Natural killer cell (primary cell): ENCODE data around the gene LRRC27. TPM values are rescaled to one million over a fixed set of nuclear protein-coding genes. Genes with fewer than 3 reads are reported as not detected.
"Not testable (repeated sequence)": the region's sequence is repeated elsewhere in the genome, so short reads cannot be mapped to it uniquely, and the experiment has no call there.

ENCODE experiments used
- ATAC-seq, 3 donors: fragments of 150-1000 bp in 2 of 3; fragments of 200-7000 bp in 1 of 3; cut with Tn5 transposase; 1 replicate in 1 of 3; 2 replicates in 2 of 3; pipeline ENCODE4 v1.10.0; 2021; ENCODE audit warnings: mild to moderate bottlenecking in 2 of 3, moderate library complexity in 2 of 3
- DNase-seq, 2 donors: peaks; one replicate each; pipeline versions ENCODE4 v3.0.0 to v3.0.0-alpha.2; 2013 to 2021; ENCODE audit warnings: mixed read lengths in 1 of 2
- H3K27ac ChIP-seq: one replicate; pipeline ENCODE4 v1.5.1; 2013; ENCODE audit warnings: mild to moderate bottlenecking, low read length
- H3K27me3 ChIP-seq: one replicate; pipeline ENCODE4 v1.6.1; 2013; ENCODE audit warnings: low read length; ENCODE audit not compliant: control insufficient read depth, insufficient read depth
- H3K36me3 ChIP-seq: one replicate; pipeline ENCODE4 v1.6.1; 2013; ENCODE audit warnings: low read length; ENCODE audit not compliant: control insufficient read depth, insufficient read depth
- H3K4me1 ChIP-seq: one replicate; pipeline ENCODE4 v1.6.1; 2013; ENCODE audit warnings: low read length; ENCODE audit not compliant: control insufficient read depth, insufficient read depth
- H3K4me3 ChIP-seq: one replicate; pipeline ENCODE4 v1.5.1; 2013; ENCODE audit warnings: low read length
- H3K9me3 ChIP-seq: one replicate; pipeline ENCODE4 v1.6.1; 2013; ENCODE audit warnings: low read length; ENCODE audit not compliant: control insufficient read depth, insufficient read depth
- H3K27ac Mint-ChIP-seq, 2 donors: one replicate each; pipeline ENCODE4 v1.8.0; 2022; ENCODE audit warnings: mild to moderate bottlenecking in 2 of 2, mixed read lengths in 2 of 2, moderate library complexity in 1 of 2
- H3K27me3 Mint-ChIP-seq, 2 donors: one replicate each; pipeline ENCODE4 v1.8.0; 2022; ENCODE audit warnings: low read depth in 2 of 2, mixed read lengths in 2 of 2
- H3K36me3 Mint-ChIP-seq: one replicate; pipeline ENCODE4 v1.8.0; 2022; ENCODE audit warnings: mixed read lengths
- H3K4me1 Mint-ChIP-seq, 2 donors: one replicate each; pipeline ENCODE4 v1.8.0; 2022; ENCODE audit warnings: mixed read lengths in 2 of 2
- H3K4me3 Mint-ChIP-seq: one replicate; pipeline ENCODE4 v1.8.0; 2022; ENCODE audit warnings: mild to moderate bottlenecking, moderate library complexity, mixed read lengths
- H3K9me3 Mint-ChIP-seq, 2 donors: one replicate each; pipeline ENCODE4 v1.8.0; 2022; ENCODE audit warnings: mixed read lengths in 2 of 2
- CTCF ChIP-seq: fragments of 200-600 bp; IDR thresholded peaks from one replicate; pipeline ENCODE4 v1.8.0; 2022; ENCODE audit warnings: antibody characterized with exemption
- WGBS: methylation state at CpG from one replicate; pipeline ENCODE4 v1.1.7; 2013; ENCODE audit warnings: missing lambda C conversion rate; ENCODE audit not compliant: insufficient coverage; 5-methylcytosine and 5-hydroxymethylcytosine counted together
- intact Hi-C: fragments of 100-400 bp; cut with micrococcal nuclease; formaldehyde crosslinking; loops from one replicate; pipeline ENCODE4 v1.14.2; 2022
- total RNA-seq, 4 donors: library from RNA; stranded (reverse); fragments of 120-200 nt in 1 of 4; gene quantifications; one replicate each; pipeline versions ENCODE4 v1.2.3 to v1.2.4, GENCODE V29; 2013 to 2022

The LRRC27 gene
- total RNA-seq, 3 donors from 2014 or later (not counting 1 experiment from before 2014, with no cell fraction given): 8.1 to 22.5 (median 9.9) TPM

- Histone ChIP-seq H3K4me1 (peaks cover 42% of the 10 kb centered on the region), H3K9me3 (no peaks in the 10 kb centered on the region), H3K4me3 (peak overlapping the region; percentile 6), H3K27ac (peak overlapping the region; percentile 68), H3K36me3 (no peaks in the 10 kb centered on the region), H3K27me3 (no peaks in the 10 kb centered on the region)
- peak overlapping the region; percentile 94 to 96 for H3K27ac Mint-ChIP-seq
- H3K36me3 Mint-ChIP-seq: no peaks in the 10 kb centered on the region
- H3K27me3 Mint-ChIP-seq: peaks cover 0 to 2% of the 10 kb centered on the region in 2 donors
- intact Hi-C loops: loop anchor here (1.0 to 2.0 kb wide), 3 partner anchors 27 to 203 kb away; no protein-coding TSS in a partner anchor
- peak; percentile 66 to 82 (median 72) for ATAC-seq
- no peaks in the 10 kb centered on the region for H3K9me3 Mint-ChIP-seq
- TF ChIP-seq CTCF: no peak
- 30% methylated on average over 14 of the region's 14 CpGs for WGBS
- DNase-seq: peak; percentile 43 to 64
- H3K4me1 Mint-ChIP-seq: peaks cover 42 to 57% of the 10 kb centered on the region in 2 donors
- peak overlapping the region; percentile 96 for H3K4me3 Mint-ChIP-seq
These were observed 3.4 kb downstream of the LRRC27 start for GRCh38 chr10:132335189-132336063.

GRCh38 chr10:132336064-132336746 is 4.2 kb downstream of the LRRC27 start:
- peak overlapping the region; percentile 41 for H3K4me3 ChIP-seq
- H3K9me3 ChIP-seq: no peaks in the 10 kb centered on the region
- Mint-ChIP-seq H3K27ac (peak overlapping the region; percentile 94 to 96), H3K36me3 (no peaks in the 10 kb centered on the region), H3K4me1 (peaks cover 35 to 52% of the 10 kb centered on the region in 2 donors), H3K9me3 (no peaks in the 10 kb centered on the region), H3K27me3 (peaks cover 0 to 2% of the 10 kb centered on the region in 2 donors), H3K4me3 (peak overlapping the region; percentile 96)
- WGBS: 57% methylated on average over 11 of the region's 11 CpGs
- peak overlapping the region; percentile 68 for H3K27ac ChIP-seq
- H3K27me3 ChIP-seq: no peaks in the 10 kb centered on the region
- intact Hi-C loops: no loop called here
- DNase-seq (no peak), ATAC-seq (no peak)
- H3K36me3 ChIP-seq: no peaks in the 10 kb centered on the region
- H3K4me1 ChIP-seq: peaks cover 34% of the 10 kb centered on the region
- TF ChIP-seq CTCF: no peak

GRCh38 chr10:132336919-132337407 is 5.0 kb downstream of the LRRC27 start:
- H3K27ac ChIP-seq: peak overlapping the region; percentile 68
- intact Hi-C loops: no loop called here
- H3K9me3 Mint-ChIP-seq: no peaks in the 10 kb centered on the region
- peaks cover 32% of the 10 kb centered on the region for H3K4me1 ChIP-seq
- peaks cover 2% of the 10 kb centered on the region for H3K36me3 ChIP-seq
- H3K9me3 ChIP-seq: no peaks in the 10 kb centered on the region
- no peaks in the 10 kb centered on the region for H3K36me3 Mint-ChIP-seq
- H3K27ac Mint-ChIP-seq: peak overlapping the region; percentile 94 to 96
- ATAC-seq (no peak), DNase-seq (peak in 1 of 2 donors; percentile 51)
- H3K4me3 Mint-ChIP-seq: peak overlapping the region; percentile 96
- TF ChIP-seq CTCF: no peak
- H3K4me3 ChIP-seq: peak overlapping the region; percentile 41
- H3K27me3 Mint-ChIP-seq: peaks cover 0 to under 1% of the 10 kb centered on the region in 2 donors
- peaks cover 31 to 44% of the 10 kb centered on the region in 2 donors for H3K4me1 Mint-ChIP-seq
- 23% methylated on average over 19 of the region's 19 CpGs for WGBS
- no peaks in the 10 kb centered on the region for H3K27me3 ChIP-seq

- DNase-seq, ATAC-seq, H3K4me3 ChIP-seq, H3K27me3 Mint-ChIP-seq, H3K27ac ChIP-seq, intact Hi-C loops, H3K36me3 Mint-ChIP-seq, H3K9me3 ChIP-seq, H3K27me3 ChIP-seq, H3K36me3 ChIP-seq, H3K9me3 Mint-ChIP-seq: not testable (repeated sequence)
- H3K4me1 ChIP-seq: peaks cover 26% of the 10 kb centered on the region
- WGBS: 92% methylated on average over 7 of the region's 7 CpGs
- peaks cover 26 to 35% of the 10 kb centered on the region in 2 donors for H3K4me1 Mint-ChIP-seq
- peak overlapping the region; percentile 96 for H3K4me3 Mint-ChIP-seq
- H3K27ac Mint-ChIP-seq: peak overlapping the region; percentile 94 to 96
These were observed 5.9 kb downstream of the LRRC27 start for GRCh38 chr10:132337854-132338253.
